ENCODE results near the gene ZNF385C. TPM values are rescaled to one million over a fixed set of nuclear protein-coding genes. Genes with fewer than 3 reads are reported as not detected.

Gene ZNF385C
- total RNA-seq, 1 experiment from 2014 or later = 1.1 TPM

DNA sequence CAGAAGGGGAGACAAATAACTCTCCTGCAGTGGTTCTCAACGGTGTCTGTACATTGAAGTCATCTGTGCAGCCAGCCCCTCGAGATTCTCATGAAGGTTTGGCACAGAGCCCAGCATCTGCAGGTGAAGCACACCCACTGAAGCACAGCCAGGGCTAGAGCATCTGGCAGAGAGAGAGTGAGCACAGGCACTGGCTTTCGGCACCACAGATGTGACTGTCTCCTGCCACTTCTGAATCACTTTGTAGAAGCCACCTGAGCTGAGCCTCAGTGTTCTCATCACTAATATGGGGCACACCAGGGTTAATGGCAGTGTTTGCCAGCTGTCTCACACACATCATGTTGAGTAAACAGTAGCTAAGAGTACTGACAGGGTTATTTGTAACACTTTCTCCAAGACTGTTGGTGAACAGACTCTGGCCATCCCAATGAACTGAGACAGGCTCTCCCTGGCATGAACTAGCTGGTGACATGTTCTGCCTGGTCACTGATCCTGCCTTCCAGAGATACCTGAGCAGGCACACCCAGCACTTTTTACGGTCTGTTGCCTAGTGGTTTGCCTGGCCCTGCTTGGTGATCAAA, 35.3 kb upstream of the ZNF385C start:
- Histone ChIP-seq H3K9me2 (ENCODE audit: insufficient read depth) (no peaks in the 10 kb centered on the region), H2AFZ (ENCODE audit: low read depth, low read length, poor library complexity, severe bottlenecking) (no peak overlapping the region), H3K4me3 (replicated peaks in 1 of 2; ENCODE audit: low read depth in 1 of 2, low read length in 2 of 2) (no peak overlapping the region), H4K20me1 (ENCODE audit: insufficient read depth) (no peaks in the 10 kb centered on the region), H3K9me3 (ENCODE audit: control insufficient read depth in 1 of 2, insufficient read depth in 1 of 2, low read depth in 1 of 2, low read length in 2 of 2) (no peaks in the 10 kb centered on the region), H3K27me3 (ENCODE audit: insufficient read depth, low read length) (no peaks in the 10 kb centered on the region), H3K4me2 (ENCODE audit: low read length) (no peak overlapping the region), H3K36me3 (ENCODE audit: control insufficient read depth in 1 of 2, insufficient read depth in 2 of 2, low read length in 2 of 2) (peaks cover 11 to 22% of the 10 kb centered on the region in 2 experiments; a peak in 3 of 4 replicates), H3K9ac (ENCODE audit: low read length) (no peak overlapping the region), H3K4me1 (ENCODE audit: control insufficient read depth in 1 of 2, insufficient read depth in 2 of 2, low read length in 2 of 2) (peaks cover 0 to 11% of the 10 kb centered on the region in 2 experiments; a peak in 2 of 4 replicates), H3K79me2 (ENCODE audit: insufficient read depth, low read length) (peaks cover 84% of the 10 kb centered on the region), H3K27ac (ENCODE audit: low read depth, low read length) (no peak overlapping the region)
- ChIA-PET POLR2A (no interaction called here), CTCF (no interaction called here), RAD21 (ENCODE audit: low non-redundant PET in 1 of 2, low total read pairs in 2 of 2, uncharacterized antibody in 2 of 2, unreplicated experiment in 2 of 2) (no interaction called here)
- no peak for TF ChIP-seq JUND (IDR thresholded peaks at IDR 0.05)
- no peak for TF ChIP-seq ZFX (IDR thresholded peaks at IDR 0.05)
- TF ChIP-seq SP1 (IDR thresholded peaks at IDR 0.05; ENCODE audit: low read depth) = no peak
- no peak for TF ChIP-seq POLR2AphosphoS5 (IDR thresholded peaks at IDR 0.05; ENCODE audit: low read depth, low read length)
- no peak for TF ChIP-seq POLR2A (IDR thresholded peaks at IDR 0.05; ENCODE audit: borderline replicate concordance, extremely low read depth, insufficient read depth, insufficient read length)
- TF ChIP-seq RAD21 (IDR thresholded peaks at IDR 0.05; ENCODE audit: low read depth) = no peak
- TF ChIP-seq, protein P1, sequence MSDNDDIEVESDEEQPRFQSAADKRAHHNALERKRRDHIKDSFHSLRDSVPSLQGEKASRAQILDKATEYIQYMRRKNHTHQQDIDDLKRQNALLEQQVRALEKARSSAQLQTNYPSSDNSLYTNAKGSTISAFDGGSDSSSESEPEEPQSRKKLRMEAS (IDR thresholded peaks at IDR 0.05) = no peak
- no peak for TF ChIP-seq CEBPB (IDR thresholded peaks at IDR 0.05; ENCODE audit: low read depth)
- TF ChIP-seq ZNF274 (IDR thresholded peaks at IDR 0.05; ENCODE audit: low read depth, low read length) = no peak
- TF ChIP-seq CBX3 (IDR thresholded peaks at IDR 0.05; ENCODE audit: low read depth) = no peak
- no peak for TF ChIP-seq EGR1 (IDR thresholded peaks at IDR 0.05; ENCODE audit: low read depth)
- no peak for TF ChIP-seq SIN3A (IDR thresholded peaks at IDR 0.05; ENCODE audit: low read depth)
- no peak for TF ChIP-seq EZH2 (IDR thresholded peaks at IDR 0.05)
- TF ChIP-seq, protein P2, sequence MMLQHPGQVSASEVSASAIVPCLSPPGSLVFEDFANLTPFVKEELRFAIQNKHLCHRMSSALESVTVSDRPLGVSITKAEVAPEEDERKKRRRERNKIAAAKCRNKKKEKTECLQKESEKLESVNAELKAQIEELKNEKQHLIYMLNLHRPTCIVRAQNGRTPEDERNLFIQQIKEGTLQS (IDR thresholded peaks at IDR 0.05) = no peak
- TF ChIP-seq ELF1 (IDR thresholded peaks at IDR 0.05; ENCODE audit: borderline replicate concordance, low read depth) = no peak
- TF ChIP-seq, protein P3, sequence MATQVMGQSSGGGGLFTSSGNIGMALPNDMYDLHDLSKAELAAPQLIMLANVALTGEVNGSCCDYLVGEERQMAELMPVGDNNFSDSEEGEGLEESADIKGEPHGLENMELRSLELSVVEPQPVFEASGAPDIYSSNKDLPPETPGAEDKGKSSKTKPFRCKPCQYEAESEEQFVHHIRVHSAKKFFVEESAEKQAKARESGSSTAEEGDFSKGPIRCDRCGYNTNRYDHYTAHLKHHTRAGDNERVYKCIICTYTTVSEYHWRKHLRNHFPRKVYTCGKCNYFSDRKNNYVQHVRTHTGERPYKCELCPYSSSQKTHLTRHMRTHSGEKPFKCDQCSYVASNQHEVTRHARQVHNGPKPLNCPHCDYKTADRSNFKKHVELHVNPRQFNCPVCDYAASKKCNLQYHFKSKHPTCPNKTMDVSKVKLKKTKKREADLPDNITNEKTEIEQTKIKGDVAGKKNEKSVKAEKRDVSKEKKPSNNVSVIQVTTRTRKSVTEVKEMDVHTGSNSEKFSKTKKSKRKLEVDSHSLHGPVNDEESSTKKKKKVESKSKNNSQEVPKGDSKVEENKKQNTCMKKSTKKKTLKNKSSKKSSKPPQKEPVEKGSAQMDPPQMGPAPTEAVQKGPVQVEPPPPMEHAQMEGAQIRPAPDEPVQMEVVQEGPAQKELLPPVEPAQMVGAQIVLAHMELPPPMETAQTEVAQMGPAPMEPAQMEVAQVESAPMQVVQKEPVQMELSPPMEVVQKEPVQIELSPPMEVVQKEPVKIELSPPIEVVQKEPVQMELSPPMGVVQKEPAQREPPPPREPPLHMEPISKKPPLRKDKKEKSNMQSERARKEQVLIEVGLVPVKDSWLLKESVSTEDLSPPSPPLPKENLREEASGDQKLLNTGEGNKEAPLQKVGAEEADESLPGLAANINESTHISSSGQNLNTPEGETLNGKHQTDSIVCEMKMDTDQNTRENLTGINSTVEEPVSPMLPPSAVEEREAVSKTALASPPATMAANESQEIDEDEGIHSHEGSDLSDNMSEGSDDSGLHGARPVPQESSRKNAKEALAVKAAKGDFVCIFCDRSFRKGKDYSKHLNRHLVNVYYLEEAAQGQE (IDR thresholded peaks at IDR 0.05; ENCODE audit: low read depth) = no peak
- no peak for TF ChIP-seq YY1 (IDR thresholded peaks at IDR 0.05; ENCODE audit: extremely low read depth, insufficient replicate concordance, low read depth, low read length)
- TF ChIP-seq SRF (IDR thresholded peaks at IDR 0.05; ENCODE audit: low read depth) = no peak
- TF ChIP-seq TCF7L2 (IDR thresholded peaks at IDR 0.05; ENCODE audit: borderline replicate concordance, extremely low read depth, insufficient read depth, insufficient read length) = no peak
- TF ChIP-seq EZH2phosphoT487 (IDR thresholded peaks at IDR 0.05; ENCODE audit: borderline replicate concordance) = no peak
- ATAC-seq = no peak
- intact Hi-C loops (cut with micrococcal nuclease) = no loop called here
- no peak for DNase-seq (ENCODE audit: low read depth, low spot score)
- no TSS peak for BruUV-seq (replicated peaks)
